ENCODE results near the gene CEP85.

DNA sequence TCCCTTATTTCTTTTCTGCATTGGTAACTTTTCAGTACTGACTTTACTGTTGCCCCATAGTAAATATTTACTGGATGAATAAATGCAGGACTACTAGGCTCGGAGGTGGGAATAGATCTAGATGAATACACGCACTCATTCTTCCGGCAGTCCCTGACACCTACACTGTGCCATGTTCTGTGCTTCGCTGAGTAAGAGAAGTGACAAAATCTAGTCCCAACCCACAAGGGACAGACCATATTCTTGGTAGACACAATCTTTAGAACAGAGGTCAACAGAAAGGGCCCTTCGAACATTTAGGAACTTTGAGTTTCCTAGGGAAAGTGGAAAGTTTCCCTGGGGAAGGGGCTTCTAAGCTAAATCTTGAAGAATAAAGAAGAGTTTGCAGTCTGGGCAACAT lies 80.5 kb downstream of the CEP85 start:
- TF ChIP-seq, protein P1, sequence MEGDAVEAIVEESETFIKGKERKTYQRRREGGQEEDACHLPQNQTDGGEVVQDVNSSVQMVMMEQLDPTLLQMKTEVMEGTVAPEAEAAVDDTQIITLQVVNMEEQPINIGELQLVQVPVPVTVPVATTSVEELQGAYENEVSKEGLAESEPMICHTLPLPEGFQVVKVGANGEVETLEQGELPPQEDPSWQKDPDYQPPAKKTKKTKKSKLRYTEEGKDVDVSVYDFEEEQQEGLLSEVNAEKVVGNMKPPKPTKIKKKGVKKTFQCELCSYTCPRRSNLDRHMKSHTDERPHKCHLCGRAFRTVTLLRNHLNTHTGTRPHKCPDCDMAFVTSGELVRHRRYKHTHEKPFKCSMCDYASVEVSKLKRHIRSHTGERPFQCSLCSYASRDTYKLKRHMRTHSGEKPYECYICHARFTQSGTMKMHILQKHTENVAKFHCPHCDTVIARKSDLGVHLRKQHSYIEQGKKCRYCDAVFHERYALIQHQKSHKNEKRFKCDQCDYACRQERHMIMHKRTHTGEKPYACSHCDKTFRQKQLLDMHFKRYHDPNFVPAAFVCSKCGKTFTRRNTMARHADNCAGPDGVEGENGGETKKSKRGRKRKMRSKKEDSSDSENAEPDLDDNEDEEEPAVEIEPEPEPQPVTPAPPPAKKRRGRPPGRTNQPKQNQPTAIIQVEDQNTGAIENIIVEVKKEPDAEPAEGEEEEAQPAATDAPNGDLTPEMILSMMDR (IDR thresholded peaks at IDR 0.05) = no peak
- no peak for TF ChIP-seq POLR2A (IDR thresholded peaks at IDR 0.05)
